ENCODE measurements around the gene TMEM248.

- TF ChIP-seq CTCF (IDR thresholded peaks at IDR 0.05) (no peak), ZBTB21 (CRISPR knock-in tag; IDR thresholded peaks at IDR 0.05; ENCODE audit: borderline replicate concordance) (no peak), JUN (CRISPR knock-in tag; IDR thresholded peaks at IDR 0.05) (no peak), ZNF263 (CRISPR knock-in tag; IDR thresholded peaks at IDR 0.05; ENCODE audit: low read depth) (no peak), ZNF138 (CRISPR knock-in tag; conservative IDR thresholded peaks at IDR 0.05) (no peak), USF2 (CRISPR knock-in tag; IDR thresholded peaks at IDR 0.05) (no peak), FOXJ3 (CRISPR knock-in tag; IDR thresholded peaks at IDR 0.05; ENCODE audit: borderline replicate concordance) (no peak)
- TF ChIP-seq, protein P1, sequence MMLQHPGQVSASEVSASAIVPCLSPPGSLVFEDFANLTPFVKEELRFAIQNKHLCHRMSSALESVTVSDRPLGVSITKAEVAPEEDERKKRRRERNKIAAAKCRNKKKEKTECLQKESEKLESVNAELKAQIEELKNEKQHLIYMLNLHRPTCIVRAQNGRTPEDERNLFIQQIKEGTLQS (CRISPR knock-in tag; conservative IDR thresholded peaks at IDR 0.05): no peak
- TF ChIP-seq, protein P2, sequence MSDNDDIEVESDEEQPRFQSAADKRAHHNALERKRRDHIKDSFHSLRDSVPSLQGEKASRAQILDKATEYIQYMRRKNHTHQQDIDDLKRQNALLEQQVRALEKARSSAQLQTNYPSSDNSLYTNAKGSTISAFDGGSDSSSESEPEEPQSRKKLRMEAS (CRISPR knock-in tag; IDR thresholded peaks at IDR 0.05): no peak
These were observed 41.0 kb upstream of the TMEM248 start for GRCh38 chr7:66880053-66880452.
